Fibroblast of lung (primary cell): ENCODE results near the gene TMEM171.

ENCODE experiments used
- EZH2 ChIP-seq: IDR thresholded peaks from 2 replicates; pipeline ENCODE4 v1.5.1; 2012; ENCODE audit warnings: low read length, control low read depth, mild to moderate bottlenecking; ENCODE audit errors: missing control alignments
- TF ChIP-seq, protein P1 (sequence below), 2 donors: IDR thresholded peaks in 1 of 2; conservative IDR thresholded peaks in 1 of 2; 1 replicate in 1 of 2; 2 replicates in 1 of 2; pipeline ENCODE4 v1.5.1; 2011 to 2012; ENCODE audit warnings: low read length in 2 of 2, control low read depth in 1 of 2, inconsistent platforms in 1 of 2, low read depth in 1 of 2, mild to moderate bottlenecking in 1 of 2

GRCh38 chr5:73132759-73133158 lies 12.4 kb downstream of the TMEM171 start:
- TF ChIP-seq, protein P1, sequence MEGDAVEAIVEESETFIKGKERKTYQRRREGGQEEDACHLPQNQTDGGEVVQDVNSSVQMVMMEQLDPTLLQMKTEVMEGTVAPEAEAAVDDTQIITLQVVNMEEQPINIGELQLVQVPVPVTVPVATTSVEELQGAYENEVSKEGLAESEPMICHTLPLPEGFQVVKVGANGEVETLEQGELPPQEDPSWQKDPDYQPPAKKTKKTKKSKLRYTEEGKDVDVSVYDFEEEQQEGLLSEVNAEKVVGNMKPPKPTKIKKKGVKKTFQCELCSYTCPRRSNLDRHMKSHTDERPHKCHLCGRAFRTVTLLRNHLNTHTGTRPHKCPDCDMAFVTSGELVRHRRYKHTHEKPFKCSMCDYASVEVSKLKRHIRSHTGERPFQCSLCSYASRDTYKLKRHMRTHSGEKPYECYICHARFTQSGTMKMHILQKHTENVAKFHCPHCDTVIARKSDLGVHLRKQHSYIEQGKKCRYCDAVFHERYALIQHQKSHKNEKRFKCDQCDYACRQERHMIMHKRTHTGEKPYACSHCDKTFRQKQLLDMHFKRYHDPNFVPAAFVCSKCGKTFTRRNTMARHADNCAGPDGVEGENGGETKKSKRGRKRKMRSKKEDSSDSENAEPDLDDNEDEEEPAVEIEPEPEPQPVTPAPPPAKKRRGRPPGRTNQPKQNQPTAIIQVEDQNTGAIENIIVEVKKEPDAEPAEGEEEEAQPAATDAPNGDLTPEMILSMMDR (conservative IDR thresholded peaks at IDR 0.05 in 1 of 2, IDR thresholded peaks at IDR 0.05 in 1 of 2; ENCODE audit: low read depth in 1 of 2, low read length in 2 of 2): no peak
- TF ChIP-seq EZH2: no peak
